ENCODE results near the gene ACOX3. TPM values are rescaled to one million over a fixed set of nuclear protein-coding genes. Genes with fewer than 3 reads are reported as not detected.

The ACOX3 gene
- total RNA-seq, 4 donors from 2014 or later = 17.9 to 31.1 (median 22.5) TPM

DNA sequence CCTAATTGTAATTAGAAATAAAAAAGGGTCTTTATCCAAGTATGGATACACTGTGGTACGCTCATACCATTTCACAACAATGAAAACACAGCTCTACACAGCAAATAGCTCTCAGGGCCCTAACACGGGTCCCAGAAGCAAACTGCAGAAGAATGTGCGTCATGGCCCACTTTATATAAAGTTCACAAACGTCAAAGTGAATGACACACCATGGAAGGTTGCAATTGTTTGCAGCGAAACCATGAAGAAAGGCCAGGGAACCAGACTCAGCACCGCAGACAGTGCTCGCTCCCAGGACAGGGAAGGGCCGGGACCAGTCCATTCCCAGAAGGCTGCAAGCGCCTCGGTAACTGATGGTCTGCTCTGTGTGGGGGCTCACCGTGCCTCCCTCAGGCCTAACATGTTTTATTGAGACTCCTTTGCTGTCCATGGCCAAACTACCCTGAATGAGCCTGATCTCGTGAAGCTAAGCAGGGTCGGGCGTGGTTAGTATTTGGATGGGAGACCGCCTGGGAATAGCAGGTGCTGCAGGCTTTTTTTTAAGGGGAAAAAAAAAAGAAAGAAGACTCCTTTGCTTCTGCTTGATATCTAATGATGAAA is 47.8 kb downstream of the ACOX3 start:
- no peak for DNase-seq
- Histone ChIP-seq H3K4me3 (no peak overlapping the region), H3K9me3 (no peaks in the 10 kb centered on the region), H3K36me3 (no peaks in the 10 kb centered on the region), H3K27me3 (no peaks in the 10 kb centered on the region), H3K4me1 (peaks cover 12 to 14% of the 10 kb centered on the region in 2 donors), H3K27ac (peak overlapping the region; percentile 77 to 91)
- intact Hi-C loops (cut with DNase I; ENCODE audit: low total_unique reads) = no loop called here
- TF ChIP-seq POLR2A (IDR thresholded peaks at IDR 0.05) = no peak
- TF ChIP-seq, protein P1, sequence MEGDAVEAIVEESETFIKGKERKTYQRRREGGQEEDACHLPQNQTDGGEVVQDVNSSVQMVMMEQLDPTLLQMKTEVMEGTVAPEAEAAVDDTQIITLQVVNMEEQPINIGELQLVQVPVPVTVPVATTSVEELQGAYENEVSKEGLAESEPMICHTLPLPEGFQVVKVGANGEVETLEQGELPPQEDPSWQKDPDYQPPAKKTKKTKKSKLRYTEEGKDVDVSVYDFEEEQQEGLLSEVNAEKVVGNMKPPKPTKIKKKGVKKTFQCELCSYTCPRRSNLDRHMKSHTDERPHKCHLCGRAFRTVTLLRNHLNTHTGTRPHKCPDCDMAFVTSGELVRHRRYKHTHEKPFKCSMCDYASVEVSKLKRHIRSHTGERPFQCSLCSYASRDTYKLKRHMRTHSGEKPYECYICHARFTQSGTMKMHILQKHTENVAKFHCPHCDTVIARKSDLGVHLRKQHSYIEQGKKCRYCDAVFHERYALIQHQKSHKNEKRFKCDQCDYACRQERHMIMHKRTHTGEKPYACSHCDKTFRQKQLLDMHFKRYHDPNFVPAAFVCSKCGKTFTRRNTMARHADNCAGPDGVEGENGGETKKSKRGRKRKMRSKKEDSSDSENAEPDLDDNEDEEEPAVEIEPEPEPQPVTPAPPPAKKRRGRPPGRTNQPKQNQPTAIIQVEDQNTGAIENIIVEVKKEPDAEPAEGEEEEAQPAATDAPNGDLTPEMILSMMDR (IDR thresholded peaks at IDR 0.05) = no peak

DNA sequence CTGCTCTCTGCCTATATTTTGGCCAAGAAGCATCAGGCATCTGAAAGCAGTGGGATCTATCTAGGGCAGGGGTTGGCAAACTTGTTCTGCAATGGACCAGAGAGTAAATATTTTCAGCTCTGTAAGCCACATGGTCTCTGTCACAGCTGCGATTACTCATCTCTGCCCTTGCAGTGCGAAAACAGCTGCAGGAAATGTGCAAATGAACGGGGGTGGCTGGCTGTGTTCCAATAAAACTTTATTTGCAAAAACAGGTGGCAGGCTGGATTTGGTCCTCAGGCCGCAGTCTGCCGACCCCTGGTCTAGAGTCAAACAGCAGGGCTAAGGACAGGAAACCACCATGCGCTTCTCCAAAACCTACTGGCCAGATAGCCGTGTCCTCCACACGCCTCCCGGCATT is 48.6 kb downstream of the ACOX3 start:
- TF ChIP-seq POLR2A (IDR thresholded peaks at IDR 0.05) = no peak
- TF ChIP-seq, protein P1 (IDR thresholded peaks at IDR 0.05) = no peak
- H3K27me3 ChIP-seq = no peaks in the 10 kb centered on the region
- H3K4me3 ChIP-seq = no peak overlapping the region
- no peaks in the 10 kb centered on the region for H3K36me3 ChIP-seq
- DNase-seq = peak; percentile 61 to 80
- H3K9me3 ChIP-seq = no peaks in the 10 kb centered on the region
- H3K4me1 ChIP-seq = peaks cover 12 to 14% of the 10 kb centered on the region in 2 donors
- H3K27ac ChIP-seq = peak overlapping the region; percentile 77 to 91
- intact Hi-C loops (cut with DNase I; ENCODE audit: low total_unique reads) = no loop called here

DNA sequence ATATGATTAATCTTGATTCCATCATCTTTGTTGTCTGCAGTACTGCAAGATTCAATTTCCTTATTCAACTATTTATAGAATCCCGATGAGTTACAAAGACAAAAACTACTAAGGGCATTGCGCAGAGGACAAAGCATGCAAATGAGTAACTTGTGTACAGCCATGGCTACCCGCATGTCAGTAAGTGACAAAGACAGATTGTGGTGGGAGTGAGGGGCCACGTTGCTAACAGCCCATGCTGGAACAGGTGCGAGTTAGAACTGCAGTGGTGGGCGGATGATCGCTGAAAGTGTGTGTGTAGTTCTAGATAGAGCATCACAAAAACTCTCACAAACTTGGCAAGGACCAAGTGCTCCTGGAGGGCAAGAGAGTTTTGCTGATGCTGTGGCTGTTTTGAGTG is 49.5 kb downstream of the ACOX3 start:
- no peaks in the 10 kb centered on the region for H3K9me3 ChIP-seq
- H3K27ac ChIP-seq = peak overlapping the region in 1 of 2 donors; percentile 91
- H3K4me3 ChIP-seq = no peak overlapping the region
- no peaks in the 10 kb centered on the region for H3K27me3 ChIP-seq
- intact Hi-C loops (cut with DNase I; ENCODE audit: low total_unique reads) = no loop called here
- H3K36me3 ChIP-seq = no peaks in the 10 kb centered on the region
- TF ChIP-seq POLR2A (IDR thresholded peaks at IDR 0.05) = no peak
- TF ChIP-seq, protein P1 (IDR thresholded peaks at IDR 0.05) = no peak
- DNase-seq = no peak
- H3K4me1 ChIP-seq = peaks cover 12 to 14% of the 10 kb centered on the region in 2 donors

DNA sequence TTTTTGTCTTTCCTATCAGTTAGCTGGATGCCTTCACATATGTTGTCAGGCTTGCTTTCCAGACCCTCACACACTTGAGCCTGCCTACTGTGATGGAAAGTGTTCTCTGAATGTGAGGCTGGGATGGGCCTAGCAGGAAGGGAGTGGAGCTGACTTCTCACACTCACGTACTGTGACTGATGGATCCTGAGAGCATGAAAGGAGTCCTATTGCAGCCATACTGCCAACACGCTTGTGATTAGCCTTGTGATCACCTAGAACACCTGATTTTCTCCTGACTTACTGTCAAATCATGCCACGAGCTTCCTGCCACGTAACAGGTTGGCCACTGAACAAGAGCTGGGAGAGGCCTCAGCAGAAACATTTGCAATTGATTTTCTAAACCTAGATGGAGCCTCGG is 49.9 kb downstream of the ACOX3 start:
- intact Hi-C loops (cut with DNase I; ENCODE audit: low total_unique reads) = no loop called here
- Histone ChIP-seq H3K36me3 (no peaks in the 10 kb centered on the region), H3K9me3 (no peaks in the 10 kb centered on the region), H3K27me3 (no peaks in the 10 kb centered on the region), H3K4me1 (peaks cover 12 to 14% of the 10 kb centered on the region in 2 donors), H3K27ac (no peak overlapping the region), H3K4me3 (no peak overlapping the region)
- DNase-seq = no peak
- TF ChIP-seq, protein P1 (IDR thresholded peaks at IDR 0.05) = no peak
- TF ChIP-seq POLR2A (IDR thresholded peaks at IDR 0.05) = no peak

DNA sequence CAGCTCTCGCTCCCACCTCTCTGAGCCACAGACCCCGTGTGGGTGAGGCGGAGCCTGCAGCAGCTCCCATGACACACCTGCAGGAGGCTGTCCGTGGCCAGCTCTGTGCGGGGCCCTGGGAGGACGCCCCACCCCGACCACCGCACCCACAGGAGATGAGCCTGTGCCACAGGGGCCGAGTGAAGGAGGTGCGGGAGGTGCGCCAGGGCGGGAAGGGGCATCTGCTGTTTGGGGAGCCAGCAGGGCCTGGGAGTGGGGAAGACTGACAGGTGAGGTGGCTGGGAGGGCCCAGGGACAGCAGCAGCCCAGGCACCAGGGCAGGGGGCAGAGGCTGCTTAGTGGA is 52.0 kb downstream of the ACOX3 start:
- intact Hi-C loops (cut with DNase I; ENCODE audit: low total_unique reads) = loop anchor here (10.0 kb wide), 1 partner anchor 374 kb away; no protein-coding TSS in a partner anchor
- H3K4me3 ChIP-seq = no peak overlapping the region
- H3K36me3 ChIP-seq = no peaks in the 10 kb centered on the region
- no peaks in the 10 kb centered on the region for H3K27me3 ChIP-seq
- H3K27ac ChIP-seq = no peak overlapping the region
- peaks cover 5 to 12% of the 10 kb centered on the region in 2 donors for H3K4me1 ChIP-seq
- TF ChIP-seq POLR2A (IDR thresholded peaks at IDR 0.05) = no peak
- TF ChIP-seq, protein P1 (IDR thresholded peaks at IDR 0.05) = no peak
- H3K9me3 ChIP-seq = no peaks in the 10 kb centered on the region
- DNase-seq = no peak
